ENCODE measurements around the gene DNAI1. TPM values are rescaled to one million over a fixed set of nuclear protein-coding genes. Genes with fewer than 3 reads are reported as not detected.

DNAI1 gene
- total and polyA plus RNA-seq, 2 of the 13 experiments (the other 11 are each of a cell fraction or from before 2014, with no cell fraction given): not detected

- intact Hi-C loops (cut with micrococcal nuclease; ENCODE audit: unreplicated experiment) (no loop called here), in situ Hi-C loops (cut with HindIII; ENCODE audit: extremely low pct_ligation_motif_present, low pct_unique_long_range_greater_than_20kb) (no loop called here)
- no TSS peak for BruUV-seq (replicated peaks)
- Histone ChIP-seq H3K4me2 (ENCODE audit: low read depth, low read length) (no peak overlapping the region), H3K4me3 (replicated peaks in 1 of 3; ENCODE audit: insufficient read depth in 1 of 3, low read depth in 2 of 3, low read length in 3 of 3) (no peak overlapping the region), H3K9ac (ENCODE audit: insufficient read depth, low read depth, low read length) (no peak overlapping the region), H2AFZ (ENCODE audit: low read length) (no peak overlapping the region), H4K20me1 (ENCODE audit: insufficient read depth, low read length) (no peaks in the 10 kb centered on the region), H3K4me1 (ENCODE audit: insufficient read depth, low read length) (no peaks in the 10 kb centered on the region), H3K36me3 (replicated peaks in 1 of 2; ENCODE audit: control insufficient read depth in 1 of 2, insufficient read depth in 2 of 2, low read length in 2 of 2) (no peaks in the 10 kb centered on the region), H3K79me2 (ENCODE audit: insufficient read depth, low read length) (no peaks in the 10 kb centered on the region), H3K27ac (ENCODE audit: extremely low read length, insufficient read depth, low read length) (no peak overlapping the region), H3K9me3 (ENCODE audit: low read length) (no peaks in the 10 kb centered on the region), H3K27me3 (ENCODE audit: control insufficient read depth in 1 of 2, insufficient read depth in 2 of 2, low read length in 2 of 2) (peaks cover 7 to 67% of the 10 kb centered on the region in 2 experiments; a peak in 4 of 5 replicates)
- ChIA-PET CTCF (ENCODE audit: low intra/inter-chr PET ratio, low total read pairs) (no interaction called here), POLR2A (no interaction called here)
- TF ChIP-seq THAP8 (CRISPR knock-in tag; IDR thresholded peaks at IDR 0.05; ENCODE audit: borderline replicate concordance) (no peak), PHF20 (CRISPR knock-in tag; IDR thresholded peaks at IDR 0.05) (no peak), SMARCC2 (IDR thresholded peaks at IDR 0.05) (no peak)
- TF ChIP-seq, protein P1, sequence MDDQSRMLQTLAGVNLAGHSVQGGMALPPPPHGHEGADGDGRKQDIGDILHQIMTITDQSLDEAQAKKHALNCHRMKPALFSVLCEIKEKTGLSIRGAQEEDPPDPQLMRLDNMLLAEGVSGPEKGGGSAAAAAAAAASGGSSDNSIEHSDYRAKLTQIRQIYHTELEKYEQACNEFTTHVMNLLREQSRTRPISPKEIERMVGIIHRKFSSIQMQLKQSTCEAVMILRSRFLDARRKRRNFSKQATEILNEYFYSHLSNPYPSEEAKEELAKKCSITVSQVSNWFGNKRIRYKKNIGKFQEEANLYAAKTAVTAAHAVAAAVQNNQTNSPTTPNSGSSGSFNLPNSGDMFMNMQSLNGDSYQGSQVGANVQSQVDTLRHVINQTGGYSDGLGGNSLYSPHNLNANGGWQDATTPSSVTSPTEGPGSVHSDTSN (CRISPR knock-in tag; IDR thresholded peaks at IDR 0.05; ENCODE audit: borderline replicate concordance): no peak
- 36% methylated on average over 8 of the region's 8 CpGs for WGBS (ENCODE audit: low lambda C conversion rate)
- ATAC-seq (no peak), DNase-seq (ENCODE audit: low spot score) (no peak), FAIRE-seq (no peak)
Measured at GRCh38 chr9:34565856-34566255, 107.3 kb downstream of the DNAI1 start.

DNA sequence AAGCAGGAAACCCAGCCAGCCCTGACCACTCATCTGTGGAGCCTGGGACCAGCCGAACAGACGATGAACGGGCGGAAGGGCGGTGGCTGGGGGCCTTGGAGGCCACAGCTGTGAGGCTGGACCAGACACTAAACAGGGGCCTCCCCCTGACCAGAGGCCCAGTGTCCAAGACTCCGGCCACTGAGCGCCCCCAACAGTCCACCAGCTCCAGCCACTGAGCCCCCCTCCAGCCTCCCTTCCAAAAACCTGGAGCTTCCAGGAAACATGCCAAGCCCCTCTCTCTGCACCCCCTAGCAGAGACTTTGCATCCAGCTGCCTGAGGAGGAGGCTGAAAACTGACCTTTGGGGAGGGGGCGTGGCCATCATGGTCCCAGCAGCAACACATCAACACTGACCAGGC, 107.7 kb downstream of the DNAI1 start:
- intact Hi-C loops (cut with micrococcal nuclease; ENCODE audit: unreplicated experiment) (no loop called here), in situ Hi-C loops (cut with HindIII; ENCODE audit: extremely low pct_ligation_motif_present, low pct_unique_long_range_greater_than_20kb) (no loop called here)
- Histone ChIP-seq H3K9ac (ENCODE audit: insufficient read depth, low read depth, low read length) (no peak overlapping the region), H3K79me2 (ENCODE audit: insufficient read depth, low read length) (no peaks in the 10 kb centered on the region), H3K4me3 (replicated peaks in 1 of 3; ENCODE audit: insufficient read depth in 1 of 3, low read depth in 2 of 3, low read length in 3 of 3) (no peak overlapping the region), H3K9me3 (ENCODE audit: low read length) (no peaks in the 10 kb centered on the region), H3K4me2 (ENCODE audit: low read depth, low read length) (no peak overlapping the region), H3K27ac (ENCODE audit: extremely low read length, insufficient read depth, low read length) (no peak overlapping the region), H2AFZ (ENCODE audit: low read length) (no peak overlapping the region), H3K36me3 (replicated peaks in 1 of 2; ENCODE audit: control insufficient read depth in 1 of 2, insufficient read depth in 2 of 2, low read length in 2 of 2) (no peaks in the 10 kb centered on the region), H3K4me1 (ENCODE audit: insufficient read depth, low read length) (no peaks in the 10 kb centered on the region), H3K27me3 (ENCODE audit: control insufficient read depth in 1 of 2, insufficient read depth in 2 of 2, low read length in 2 of 2) (peaks cover 7 to 71% of the 10 kb centered on the region in 2 experiments; a peak in 4 of 5 replicates), H4K20me1 (ENCODE audit: insufficient read depth, low read length) (no peaks in the 10 kb centered on the region)
- ChIA-PET CTCF (ENCODE audit: low intra/inter-chr PET ratio, low total read pairs) (no interaction called here), POLR2A (no interaction called here)
- ATAC-seq (no peak), FAIRE-seq (no peak), DNase-seq (ENCODE audit: low spot score) (no peak)
- BruUV-seq (replicated peaks): no TSS peak
- 55% methylated on average over 4 of the region's 8 CpGs for WGBS (ENCODE audit: low lambda C conversion rate)
- TF ChIP-seq HOXA5 (CRISPR knock-in tag; IDR thresholded peaks at IDR 0.05) (no peak), JUN (CRISPR knock-in tag; IDR thresholded peaks at IDR 0.05) (no peak), ELF3 (CRISPR knock-in tag; IDR thresholded peaks at IDR 0.05) (no peak), KDM4B (CRISPR knock-in tag; IDR thresholded peaks at IDR 0.05) (no peak), SMARCE1 (IDR thresholded peaks at IDR 0.05; ENCODE audit: borderline replicate concordance) (no peak), CSRNP2 (CRISPR knock-in tag; conservative IDR thresholded peaks at IDR 0.05; ENCODE audit: low read depth) (no peak)

All from HepG2 (cell line).